Peyer's patch (tissue), 4 donors: Measurements from ENCODE around the gene DRD4.
A peak's percentile ranks its signal among the peaks of the same experiment; 100 is the strongest.

Source experiments
- POLR2A ChIP-seq, 2 donors: fragments of 450-650 bp; IDR thresholded peaks; one replicate each; pipeline ENCODE4 v1.5.1; 2017; ENCODE audit warnings: antibody characterized with exemption in 2 of 2, mild to moderate bottlenecking in 2 of 2, moderate library complexity in 2 of 2
- TF ChIP-seq, protein P1 (sequence below), 6 experiments: fragments of 450-650 bp in 4 of 6; fragments of 200-600 bp in 2 of 6; sonication (generic) in 1 of 6; IDR thresholded peaks; one replicate each; pipeline ENCODE4 v1.5.1; 2017 to 2019; ENCODE audit warnings: antibody characterized with exemption in 6 of 6, mild to moderate bottlenecking in 3 of 6, moderate library complexity in 1 of 6

DNA sequence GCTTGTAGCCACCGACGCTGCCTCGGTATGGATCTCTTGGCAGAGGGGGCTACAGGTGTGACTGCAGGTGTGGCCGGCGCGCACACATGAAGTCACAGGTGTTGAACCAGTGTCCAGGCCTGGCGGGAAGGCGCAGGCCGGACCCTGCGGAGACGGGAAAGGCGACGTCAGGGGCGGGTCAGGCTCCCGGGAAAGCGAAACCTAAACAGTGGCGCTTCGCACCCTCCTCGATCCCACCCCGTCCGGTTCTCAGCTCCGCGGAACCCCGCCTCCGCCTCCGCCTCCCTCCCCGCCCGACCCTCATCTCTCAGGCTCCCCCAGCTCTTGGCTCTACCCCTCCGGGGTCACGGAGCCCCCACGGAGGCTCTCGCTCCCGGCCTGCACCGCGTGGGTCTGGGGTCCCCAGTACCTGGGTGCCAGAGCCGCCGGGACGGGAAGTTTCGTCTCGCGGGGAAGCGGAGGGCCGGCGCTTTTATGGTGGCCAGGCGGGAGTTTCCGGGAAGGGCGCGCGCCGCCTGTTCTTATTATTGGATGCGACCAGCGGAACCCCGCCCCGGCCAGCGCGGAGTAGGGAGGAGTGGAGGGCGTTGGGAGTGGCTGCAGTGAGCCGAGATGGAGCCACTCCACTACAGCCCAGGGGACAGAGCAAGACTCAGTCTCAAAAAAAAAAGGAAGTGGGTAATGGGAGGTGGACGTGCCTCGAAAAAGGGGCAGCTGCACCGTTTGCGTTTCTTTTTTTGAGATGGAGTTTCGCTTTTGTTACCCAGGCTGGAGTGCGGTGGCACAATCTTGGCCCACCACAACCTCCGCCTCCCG, 21.4 kb upstream of the DRD4 start, which contains the start of gene IRF7:
- TF ChIP-seq, protein P1, sequence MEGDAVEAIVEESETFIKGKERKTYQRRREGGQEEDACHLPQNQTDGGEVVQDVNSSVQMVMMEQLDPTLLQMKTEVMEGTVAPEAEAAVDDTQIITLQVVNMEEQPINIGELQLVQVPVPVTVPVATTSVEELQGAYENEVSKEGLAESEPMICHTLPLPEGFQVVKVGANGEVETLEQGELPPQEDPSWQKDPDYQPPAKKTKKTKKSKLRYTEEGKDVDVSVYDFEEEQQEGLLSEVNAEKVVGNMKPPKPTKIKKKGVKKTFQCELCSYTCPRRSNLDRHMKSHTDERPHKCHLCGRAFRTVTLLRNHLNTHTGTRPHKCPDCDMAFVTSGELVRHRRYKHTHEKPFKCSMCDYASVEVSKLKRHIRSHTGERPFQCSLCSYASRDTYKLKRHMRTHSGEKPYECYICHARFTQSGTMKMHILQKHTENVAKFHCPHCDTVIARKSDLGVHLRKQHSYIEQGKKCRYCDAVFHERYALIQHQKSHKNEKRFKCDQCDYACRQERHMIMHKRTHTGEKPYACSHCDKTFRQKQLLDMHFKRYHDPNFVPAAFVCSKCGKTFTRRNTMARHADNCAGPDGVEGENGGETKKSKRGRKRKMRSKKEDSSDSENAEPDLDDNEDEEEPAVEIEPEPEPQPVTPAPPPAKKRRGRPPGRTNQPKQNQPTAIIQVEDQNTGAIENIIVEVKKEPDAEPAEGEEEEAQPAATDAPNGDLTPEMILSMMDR (IDR thresholded peaks at IDR 0.05): peak in 1 of 6 experiments; percentile 2
- peak; percentile 78 to 94 for TF ChIP-seq POLR2A (IDR thresholded peaks at IDR 0.05)
